ENCODE data around the gene FGD3. TPM values are rescaled to one million over a fixed set of nuclear protein-coding genes. Genes with fewer than 3 reads are reported as not detected.

The FGD3 gene
- total and polyA plus RNA-seq, 2 of the 8 experiments (the other 6 are each of a cell fraction or from before 2014, with no cell fraction given), result 1.4 to 1.9 TPM

- peak in 2 of 3 experiments; percentile 20 to 44; a peak in 2 of 4 replicates for TF ChIP-seq CTCF (IDR thresholded peaks at IDR 0.05; ENCODE audit: control extremely low read depth in 1 of 3, insufficient read depth in 1 of 3, low read depth in 1 of 3, low read length in 3 of 3)
These were observed 114.8 kb downstream of the FGD3 start (continued) for GRCh38 chr9:93061791-93062763.

Data from H1 (cell line).